ENCODE data around the gene MYLIP.
"Not testable (repeated sequence)": the region's sequence is repeated elsewhere in the genome, so short reads cannot be mapped to it uniquely, and the experiment has no call there.

The MYLIP gene

DNA sequence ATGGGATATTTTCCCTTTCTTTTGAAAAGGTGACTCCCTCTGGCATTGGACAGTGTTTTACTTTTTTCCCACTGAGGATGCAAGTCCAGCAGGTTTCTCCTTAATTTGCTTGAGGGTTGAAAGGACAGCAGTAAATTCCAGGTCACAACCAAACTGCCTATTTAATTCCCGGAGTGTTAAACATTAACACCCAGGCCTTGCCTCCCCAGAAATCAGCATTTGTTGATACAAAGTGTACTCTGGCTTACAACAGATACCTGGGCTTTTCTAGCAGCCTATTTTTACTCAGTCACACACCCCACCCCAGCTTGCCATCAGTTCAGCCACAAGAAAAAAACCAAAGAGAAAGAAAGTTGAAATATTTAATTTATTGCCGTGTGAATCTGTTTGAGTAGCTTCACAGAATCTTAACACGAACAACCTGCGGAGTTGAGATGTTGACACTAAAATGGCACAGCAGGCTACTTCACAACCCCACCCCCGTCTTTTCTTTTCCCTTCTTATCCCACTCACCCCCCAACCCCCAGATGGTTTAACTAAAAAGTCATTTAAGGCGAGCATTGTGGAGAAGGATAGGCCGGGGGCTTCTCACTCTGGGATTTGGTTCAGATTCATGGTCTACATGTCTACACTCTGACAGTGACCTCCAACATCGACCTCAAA, 45.7 kb downstream of the MYLIP start:
- no peak for DNase-seq (ENCODE audit: low read depth)

GRCh38 chr6:16176600-16176999, 47.7 kb downstream of the MYLIP start:
- DNase-seq (ENCODE audit: low read depth): not testable (repeated sequence)

- no peak for DNase-seq (ENCODE audit: low read depth)
Observed at GRCh38 chr6:16177881-16178280, 49.0 kb downstream of the MYLIP start.

- no peak for DNase-seq (ENCODE audit: low read depth)
Observed at GRCh38 chr6:16178351-16178750, 49.5 kb downstream of the MYLIP start.

DNA sequence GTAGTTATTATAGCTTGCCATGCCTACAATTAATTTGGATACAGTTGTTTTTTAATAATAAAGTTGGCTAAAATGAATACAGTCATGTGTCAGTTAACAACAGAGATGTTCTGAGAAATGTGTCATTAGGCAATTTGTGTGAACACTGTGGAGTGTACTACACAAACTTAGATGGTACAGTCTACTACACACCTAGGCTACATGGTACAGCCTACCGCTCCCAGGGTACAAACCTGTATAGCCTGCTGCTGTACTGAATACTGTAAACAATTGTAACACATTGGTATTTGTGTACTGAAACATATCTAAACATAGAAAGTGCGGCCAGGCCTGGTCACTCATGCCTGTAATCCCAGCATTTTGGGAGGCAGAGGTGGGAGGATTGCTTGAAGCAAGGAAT, 50.2 kb downstream of the MYLIP start:
- DNase-seq (ENCODE audit: low read depth): no peak

DNA sequence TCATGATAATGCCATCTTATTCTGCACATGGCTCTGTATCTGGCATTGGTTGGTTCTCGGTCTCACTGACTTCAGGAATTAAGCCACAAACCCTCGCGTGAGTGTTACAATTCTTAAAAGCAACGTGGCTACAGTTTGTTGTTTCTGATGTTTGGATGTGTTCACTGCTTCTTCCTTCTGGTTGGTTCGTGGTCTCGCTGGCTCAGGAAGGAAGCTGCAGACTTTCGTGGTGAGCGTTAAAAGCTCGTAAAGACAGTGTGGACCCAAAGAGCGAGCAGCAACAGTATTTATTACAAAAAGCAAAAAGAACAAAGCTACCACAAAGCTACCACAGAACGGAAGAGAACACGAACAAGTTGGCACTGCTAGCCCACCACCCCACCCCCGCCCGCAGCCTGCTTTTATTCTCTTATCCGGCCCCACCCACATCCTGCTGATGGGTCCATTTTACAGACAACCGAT, 51.1 kb downstream of the MYLIP start:
- DNase-seq (ENCODE audit: low read depth): no peak

DNA sequence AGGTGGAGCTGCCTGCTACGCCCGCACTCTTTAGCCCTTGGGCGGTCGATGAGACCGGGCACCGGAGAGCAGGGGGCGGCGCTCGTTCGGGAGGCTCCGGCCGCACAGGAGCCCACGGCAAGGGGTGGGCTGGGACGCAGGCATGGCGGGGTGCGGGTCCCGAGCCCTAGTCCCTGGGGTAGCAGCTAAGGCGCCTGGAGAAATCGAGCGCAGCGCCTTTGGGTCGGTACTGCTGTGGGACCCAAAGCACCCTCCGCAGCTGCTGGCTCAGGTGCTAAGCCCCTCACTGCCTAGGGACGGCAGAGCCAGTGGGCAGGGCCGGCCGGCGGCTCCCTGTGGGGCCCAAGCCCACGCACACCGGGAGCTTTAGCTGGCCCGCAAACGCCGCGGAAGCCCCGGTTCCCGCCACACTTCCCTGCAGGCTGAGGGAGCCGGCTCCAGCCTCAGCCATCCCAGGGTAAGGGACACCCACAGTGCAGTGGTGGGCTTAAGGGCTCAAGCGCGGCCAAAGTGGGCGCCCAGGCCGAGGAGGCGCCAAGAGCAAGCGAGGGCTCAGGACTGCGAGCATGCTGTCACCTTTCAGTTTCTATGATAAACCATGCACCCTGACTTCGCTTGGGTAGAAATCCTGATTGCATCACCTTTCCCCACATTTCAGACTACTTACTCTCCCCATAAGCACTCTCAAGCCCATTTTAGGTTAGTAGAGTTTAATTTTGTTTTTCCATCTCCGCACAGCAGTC, 52.0 kb downstream of the MYLIP start:
- DNase-seq (ENCODE audit: low read depth): no peak

GRCh38 chr6:16181439-16182297, 52.8 kb downstream of the MYLIP start:
- DNase-seq (ENCODE audit: low read depth): no peak

DNA sequence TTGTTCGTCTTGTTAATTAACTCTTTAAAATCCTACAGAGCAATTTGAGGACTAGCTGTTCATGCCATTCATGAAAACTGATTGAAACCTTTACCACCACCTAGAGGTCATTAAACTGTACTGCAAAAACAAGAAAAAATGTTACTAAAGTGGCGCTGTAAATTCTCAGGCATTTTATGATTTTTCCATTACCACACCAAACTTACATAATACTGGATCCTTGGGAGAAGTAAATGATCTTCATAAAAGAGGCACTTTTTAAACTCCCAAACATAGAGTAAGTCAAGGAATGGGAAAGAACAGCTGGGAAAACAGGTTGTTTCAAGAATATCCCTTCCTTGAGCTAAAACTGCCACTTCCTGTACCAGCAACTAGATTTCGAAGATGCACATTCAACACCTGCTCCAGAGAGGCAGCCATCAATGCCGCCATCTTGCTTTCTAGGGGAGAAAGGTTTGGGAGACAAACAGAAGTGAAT, 54.3 kb downstream of the MYLIP start:
- no peak for DNase-seq (ENCODE audit: low read depth)

GRCh38 chr6:16184129-16184528, 55.2 kb downstream of the MYLIP start:
- DNase-seq (ENCODE audit: low read depth): no peak

DNA sequence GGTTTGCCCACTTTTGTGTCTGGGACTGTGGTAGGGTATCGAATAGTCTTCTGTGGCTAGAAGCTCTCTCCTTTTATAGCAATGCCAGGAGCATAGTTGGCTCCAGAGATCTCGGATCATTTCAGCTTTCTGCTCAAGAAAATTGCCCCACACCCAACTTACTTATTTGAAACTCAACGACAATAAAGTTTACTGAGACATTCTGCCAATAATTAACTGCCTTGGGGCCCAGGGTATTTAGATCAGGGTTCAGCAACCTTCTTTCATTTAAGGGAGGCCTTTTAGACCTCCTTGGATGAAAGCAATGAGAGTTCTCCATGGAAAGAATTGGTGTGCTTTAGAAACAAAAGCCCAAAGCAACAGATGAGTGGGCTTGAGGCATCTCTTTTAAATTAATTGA, 55.7 kb downstream of the MYLIP start:
- DNase-seq (ENCODE audit: low read depth): no peak

DNA sequence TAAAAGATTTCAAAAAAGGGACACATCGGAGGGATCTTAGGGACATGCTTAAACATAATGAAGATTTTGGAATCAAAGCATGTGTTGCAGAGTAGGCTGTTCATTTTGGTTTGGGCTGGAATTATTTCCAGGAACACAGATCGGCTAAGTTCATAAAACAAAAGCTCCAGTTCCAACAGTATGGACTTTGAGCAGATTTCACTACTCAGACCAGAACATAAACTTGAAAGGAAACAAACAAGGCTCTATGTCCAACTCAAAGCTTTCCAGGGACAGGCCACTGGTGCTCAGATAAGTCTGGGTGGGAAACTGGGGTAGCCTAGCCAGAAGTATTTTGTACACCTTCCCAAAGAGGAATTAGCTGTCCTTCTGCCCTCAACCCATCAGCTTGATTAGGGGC, 58.3 kb downstream of the MYLIP start:
- no peak for DNase-seq (ENCODE audit: low read depth)

DNA sequence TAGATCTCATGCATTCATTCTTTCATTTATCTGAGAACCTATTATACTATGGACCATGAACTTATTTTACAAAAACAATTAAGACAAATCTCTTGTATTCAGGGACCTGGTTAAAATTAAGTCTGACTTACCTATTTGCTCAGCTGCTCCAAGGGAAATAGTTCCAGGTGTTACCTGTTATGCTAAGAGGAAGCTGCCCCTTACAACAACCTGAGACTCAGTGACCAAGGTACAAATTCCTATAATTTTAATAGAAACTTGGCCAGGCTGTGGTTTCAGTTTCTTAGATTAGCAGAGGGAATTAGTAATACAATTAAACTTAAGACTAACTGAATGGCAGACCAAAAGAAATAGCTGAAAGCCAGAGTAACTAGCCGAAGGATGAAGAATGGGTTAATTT, 61.3 kb downstream of the MYLIP start:
- DNase-seq (ENCODE audit: low read depth): no peak

DNA sequence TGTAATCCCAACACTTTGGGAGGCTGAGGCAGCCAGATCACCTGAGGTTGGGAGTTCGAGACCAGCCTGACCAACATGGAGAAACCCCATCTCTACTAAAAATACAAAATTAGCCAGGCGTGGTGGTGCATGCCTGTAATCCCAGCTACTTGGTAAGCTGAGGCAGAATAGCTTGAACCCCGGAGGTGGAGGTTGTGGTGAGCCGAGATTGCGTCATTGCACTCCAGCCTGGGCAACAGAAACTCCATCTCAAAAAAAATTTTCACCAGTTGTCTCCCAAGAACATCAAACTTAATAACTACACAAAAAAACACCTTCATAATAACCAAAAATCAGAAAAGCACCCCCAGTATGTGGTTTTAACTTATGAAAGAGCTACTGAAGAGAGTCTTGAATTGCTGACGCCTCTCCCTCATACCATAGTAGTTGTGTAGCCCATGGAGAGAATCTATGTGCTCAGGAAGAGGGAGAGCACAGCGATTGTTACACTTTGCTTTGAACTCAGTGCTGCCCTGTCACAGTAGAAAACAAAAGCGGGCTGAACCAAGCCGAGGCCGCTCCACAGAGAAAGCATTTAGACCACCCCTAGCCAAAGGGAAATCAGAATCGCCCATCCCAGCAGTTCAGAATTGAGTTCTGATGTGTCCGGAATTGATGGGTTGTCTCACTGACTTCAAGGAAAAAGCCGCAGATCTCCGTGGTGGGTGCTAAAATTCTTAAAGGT, 67.5 kb downstream of the MYLIP start:
- DNase-seq (ENCODE audit: low read depth): no peak

GRCh38 chr6:16196984-16197546, 68.2 kb downstream of the MYLIP start:
- no peak for DNase-seq (ENCODE audit: low read depth)
